ENCODE measurements around the gene TMF1.

Gene TMF1, protein sequence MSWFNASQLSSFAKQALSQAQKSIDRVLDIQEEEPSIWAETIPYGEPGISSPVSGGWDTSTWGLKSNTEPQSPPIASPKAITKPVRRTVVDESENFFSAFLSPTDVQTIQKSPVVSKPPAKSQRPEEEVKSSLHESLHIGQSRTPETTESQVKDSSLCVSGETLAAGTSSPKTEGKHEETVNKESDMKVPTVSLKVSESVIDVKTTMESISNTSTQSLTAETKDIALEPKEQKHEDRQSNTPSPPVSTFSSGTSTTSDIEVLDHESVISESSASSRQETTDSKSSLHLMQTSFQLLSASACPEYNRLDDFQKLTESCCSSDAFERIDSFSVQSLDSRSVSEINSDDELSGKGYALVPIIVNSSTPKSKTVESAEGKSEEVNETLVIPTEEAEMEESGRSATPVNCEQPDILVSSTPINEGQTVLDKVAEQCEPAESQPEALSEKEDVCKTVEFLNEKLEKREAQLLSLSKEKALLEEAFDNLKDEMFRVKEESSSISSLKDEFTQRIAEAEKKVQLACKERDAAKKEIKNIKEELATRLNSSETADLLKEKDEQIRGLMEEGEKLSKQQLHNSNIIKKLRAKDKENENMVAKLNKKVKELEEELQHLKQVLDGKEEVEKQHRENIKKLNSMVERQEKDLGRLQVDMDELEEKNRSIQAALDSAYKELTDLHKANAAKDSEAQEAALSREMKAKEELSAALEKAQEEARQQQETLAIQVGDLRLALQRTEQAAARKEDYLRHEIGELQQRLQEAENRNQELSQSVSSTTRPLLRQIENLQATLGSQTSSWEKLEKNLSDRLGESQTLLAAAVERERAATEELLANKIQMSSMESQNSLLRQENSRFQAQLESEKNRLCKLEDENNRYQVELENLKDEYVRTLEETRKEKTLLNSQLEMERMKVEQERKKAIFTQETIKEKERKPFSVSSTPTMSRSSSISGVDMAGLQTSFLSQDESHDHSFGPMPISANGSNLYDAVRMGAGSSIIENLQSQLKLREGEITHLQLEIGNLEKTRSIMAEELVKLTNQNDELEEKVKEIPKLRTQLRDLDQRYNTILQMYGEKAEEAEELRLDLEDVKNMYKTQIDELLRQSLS

DNA sequence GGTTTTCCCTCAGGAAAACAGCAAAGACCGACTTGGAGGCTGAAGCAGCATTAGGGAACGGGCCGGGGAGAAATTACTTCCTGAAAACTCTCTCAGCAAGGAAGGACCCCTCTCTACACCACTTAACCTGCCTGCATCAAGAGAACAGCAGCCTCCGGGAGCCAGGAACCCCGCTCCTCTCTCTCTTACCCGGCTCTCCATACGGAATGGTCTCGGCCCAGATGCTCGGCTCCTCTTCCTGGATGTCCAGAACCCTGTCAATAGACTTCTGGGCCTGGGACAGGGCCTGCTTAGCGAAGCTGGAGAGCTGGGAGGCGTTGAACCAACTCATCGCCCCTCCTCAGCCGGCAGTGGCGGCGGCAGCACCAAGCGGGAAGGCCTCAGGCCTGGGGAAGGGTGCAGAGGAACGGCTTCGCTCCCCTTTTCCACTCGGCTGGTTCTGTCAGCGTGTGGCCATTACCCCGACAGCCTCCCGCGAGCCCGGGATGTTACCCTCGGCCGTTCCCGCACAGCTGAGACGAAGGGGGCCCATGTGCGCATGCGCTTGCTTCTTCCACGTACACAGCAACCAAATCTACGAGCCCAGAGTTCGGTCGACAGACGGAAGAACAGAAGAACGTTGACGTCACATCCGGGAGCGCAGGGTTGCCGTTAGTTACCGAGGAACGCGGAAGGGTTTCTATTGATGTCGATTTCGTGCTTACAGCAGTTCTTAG is at the start of gene TMF1:
TSS of gene TMF1 (minus strand) at position 578 of the 716 bp plus-strand sequence. CDS start at position 331, 247 bp downstream.
- H3K27ac Mint-ChIP-seq = peak within 1 kb of the TSS; percentile 98
- H3K4me3 Mint-ChIP-seq = peak within 1 kb of the TSS; percentile 97

DNA sequence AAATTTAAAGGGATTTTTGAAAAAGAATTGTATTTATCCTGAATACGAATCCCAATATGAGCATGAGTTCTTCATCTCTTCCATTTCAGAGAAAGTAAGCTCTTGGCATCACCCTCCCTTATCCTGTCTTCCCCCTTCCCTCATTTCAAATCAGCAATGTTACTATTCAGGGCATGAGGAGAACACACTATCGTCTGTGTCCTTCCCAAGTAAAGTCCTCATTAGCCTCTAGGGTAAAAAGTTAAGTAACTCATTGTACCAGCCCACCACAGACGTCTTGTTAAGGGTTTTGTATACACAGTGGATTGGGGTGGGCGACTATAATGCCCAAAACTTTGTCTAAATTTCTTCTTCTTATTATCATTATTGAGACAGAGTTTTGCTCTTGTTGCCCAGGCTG is 47.4 kb upstream of the TMF1 start:
- peaks cover 94% of the 10 kb centered on the region for H3K36me3 Mint-ChIP-seq (ENCODE audit: low read depth)
- H3K4me1 Mint-ChIP-seq (ENCODE audit: low read depth) = peaks cover 54% of the 10 kb centered on the region
- no peaks in the 10 kb centered on the region for H3K9me3 Mint-ChIP-seq
- no peak overlapping the region for H3K4me3 Mint-ChIP-seq
- H3K27me3 Mint-ChIP-seq = no peaks in the 10 kb centered on the region
- intact Hi-C loops (cut with micrococcal nuclease) = no loop called here
- no peak overlapping the region for H3K27ac Mint-ChIP-seq

More for the DNA sequence above, at the start of gene TMF1:
- no peaks in the 10 kb centered on the region for H3K9me3 Mint-ChIP-seq
- H3K36me3 Mint-ChIP-seq (ENCODE audit: low read depth) = peaks cover 54% of the 10 kb centered on the region
- H3K4me1 Mint-ChIP-seq (ENCODE audit: low read depth) = peaks cover 39% of the 10 kb centered on the region
- intact Hi-C loops (cut with micrococcal nuclease) = loop anchor here (5.0 kb wide), 1 partner anchor 35 kb away; no protein-coding TSS in a partner anchor
- H3K27me3 Mint-ChIP-seq = no peaks in the 10 kb centered on the region

DNA sequence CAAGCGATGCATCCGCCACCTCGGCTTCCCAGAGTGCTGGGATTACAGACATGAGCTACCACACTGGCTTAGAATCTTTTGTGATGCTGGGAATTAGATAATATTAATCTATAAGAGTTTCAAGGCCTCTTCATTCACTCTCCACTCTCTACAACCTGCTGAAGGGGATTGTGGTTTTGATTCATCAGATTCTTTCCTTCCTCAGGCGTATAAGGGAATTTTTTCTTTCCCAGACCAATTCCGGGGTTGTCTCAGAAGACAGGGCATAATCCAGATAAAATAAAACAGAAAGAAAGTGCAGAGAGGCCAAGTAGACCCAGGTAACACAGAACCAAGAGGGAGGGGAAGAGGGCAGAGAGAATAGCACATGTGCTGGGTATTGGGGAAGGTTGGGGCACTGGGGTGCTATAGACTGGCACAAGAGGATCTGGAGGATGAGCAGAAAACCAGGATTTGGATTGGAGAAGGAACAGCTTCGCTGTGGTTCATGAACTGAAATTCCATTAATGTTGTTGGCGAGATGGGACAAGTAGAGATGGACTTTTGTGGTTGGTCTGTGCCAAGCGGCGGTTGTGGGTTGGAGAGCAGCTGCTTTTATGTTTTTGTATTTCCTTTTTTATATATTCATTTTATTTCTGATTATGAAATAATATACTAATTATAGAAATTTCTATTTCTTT is 45.4 kb upstream of the TMF1 start:
- Mint-ChIP-seq H3K27me3 (no peaks in the 10 kb centered on the region), H3K4me1 (ENCODE audit: low read depth) (peaks cover 56% of the 10 kb centered on the region), H3K4me3 (peak overlapping the region; percentile 42), H3K36me3 (ENCODE audit: low read depth) (peaks cover 91% of the 10 kb centered on the region), H3K27ac (peak overlapping the region; percentile 38), H3K9me3 (no peaks in the 10 kb centered on the region)
- intact Hi-C loops (cut with micrococcal nuclease) = no loop called here

DNA sequence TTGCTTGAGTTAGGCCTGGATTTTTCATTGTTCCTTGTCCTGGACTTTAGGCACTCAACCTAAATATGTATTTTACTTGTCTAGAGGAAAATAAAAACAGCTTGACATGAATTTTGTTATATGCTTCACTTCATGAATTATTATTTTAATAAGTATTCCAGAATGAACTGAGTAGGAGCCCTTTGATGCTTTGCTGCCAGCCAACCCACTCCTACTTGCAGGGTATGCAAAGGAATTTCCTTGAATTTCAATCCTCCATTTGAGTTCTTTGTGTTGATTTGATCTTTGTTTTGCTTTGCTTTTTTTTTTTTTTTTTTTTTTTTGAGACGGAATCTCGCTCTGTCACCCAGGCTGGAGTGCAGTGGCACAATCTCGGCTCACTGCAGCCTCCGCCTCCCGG is 44.2 kb upstream of the TMF1 start:
- H3K27ac Mint-ChIP-seq = peak overlapping the region; percentile 94
- H3K27me3 Mint-ChIP-seq = no peaks in the 10 kb centered on the region
- peak overlapping the region; percentile 40 for H3K4me3 Mint-ChIP-seq
- peaks cover 62% of the 10 kb centered on the region for H3K4me1 Mint-ChIP-seq (ENCODE audit: low read depth)
- peaks cover 92% of the 10 kb centered on the region for H3K36me3 Mint-ChIP-seq (ENCODE audit: low read depth)
- H3K9me3 Mint-ChIP-seq = no peaks in the 10 kb centered on the region
- intact Hi-C loops (cut with micrococcal nuclease) = no loop called here

DNA sequence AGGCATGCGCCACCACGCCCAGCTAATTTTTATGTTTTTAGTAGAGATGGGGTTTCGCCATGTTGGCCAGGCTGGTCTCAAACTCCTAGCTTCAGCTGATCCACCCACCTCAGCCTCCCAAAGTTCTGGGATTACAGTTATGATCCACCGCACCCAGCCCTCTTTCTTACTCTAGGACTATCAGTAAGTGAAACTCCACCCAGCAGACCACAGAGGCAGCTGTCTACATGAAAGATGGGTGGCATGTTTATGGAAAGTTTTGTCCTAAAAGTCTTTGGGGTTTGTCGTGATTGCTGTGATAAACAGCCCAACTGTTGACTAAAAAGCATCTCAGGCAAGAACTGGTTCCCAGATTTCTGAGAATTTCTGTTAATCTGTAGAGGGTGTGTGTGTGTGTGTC is 43.5 kb upstream of the TMF1 start:
- no peaks in the 10 kb centered on the region for H3K9me3 Mint-ChIP-seq
- peak overlapping the region; percentile 94 for H3K27ac Mint-ChIP-seq
- peaks cover 68% of the 10 kb centered on the region for H3K4me1 Mint-ChIP-seq (ENCODE audit: low read depth)
- H3K36me3 Mint-ChIP-seq (ENCODE audit: low read depth) = peaks cover 95% of the 10 kb centered on the region
- intact Hi-C loops (cut with micrococcal nuclease) = no loop called here
- no peaks in the 10 kb centered on the region for H3K27me3 Mint-ChIP-seq
- peak overlapping the region; percentile 81 for H3K4me3 Mint-ChIP-seq

DNA sequence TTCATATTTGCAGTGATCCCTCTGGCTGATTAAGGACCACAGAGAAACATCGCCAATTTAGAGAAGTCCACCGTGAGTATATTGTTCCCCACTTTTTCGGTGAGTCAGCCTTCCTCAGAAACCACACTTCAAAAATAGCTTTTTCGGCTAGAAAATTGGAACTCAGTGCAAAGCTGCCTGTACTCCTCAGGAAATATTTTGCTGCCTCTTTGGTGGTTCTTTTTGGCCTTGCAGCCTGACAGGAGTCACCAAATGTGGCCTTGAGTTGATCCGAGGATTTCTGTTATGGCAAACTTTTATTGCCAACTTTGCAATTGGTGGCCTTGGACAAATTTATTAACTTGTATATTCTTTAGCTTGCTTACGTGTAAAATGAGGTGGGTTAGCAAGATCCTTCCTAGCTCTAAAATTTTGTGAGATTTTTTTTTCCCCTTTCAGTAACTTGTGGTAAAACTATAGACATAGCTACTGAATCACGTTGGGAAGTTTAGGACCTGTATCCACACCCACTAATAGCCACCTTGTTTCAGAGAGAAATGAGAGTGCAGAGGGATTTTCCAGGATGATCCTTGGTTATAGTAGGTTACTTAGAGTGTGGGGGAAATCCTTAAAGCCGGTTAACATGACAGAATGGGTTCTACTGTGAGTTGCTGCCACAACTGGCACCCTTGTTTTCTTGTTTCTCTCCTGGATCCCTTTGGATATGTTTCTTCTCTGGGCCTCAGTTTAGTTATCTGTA is 42.5 kb upstream of the TMF1 start:
- Mint-ChIP-seq H3K27ac (peak overlapping the region; percentile 94), H3K4me3 (peak overlapping the region; percentile 52), H3K27me3 (no peaks in the 10 kb centered on the region), H3K4me1 (ENCODE audit: low read depth) (peaks cover 70% of the 10 kb centered on the region), H3K36me3 (ENCODE audit: low read depth) (peaks cover 95% of the 10 kb centered on the region), H3K9me3 (no peaks in the 10 kb centered on the region)
- intact Hi-C loops (cut with micrococcal nuclease) = no loop called here

DNA sequence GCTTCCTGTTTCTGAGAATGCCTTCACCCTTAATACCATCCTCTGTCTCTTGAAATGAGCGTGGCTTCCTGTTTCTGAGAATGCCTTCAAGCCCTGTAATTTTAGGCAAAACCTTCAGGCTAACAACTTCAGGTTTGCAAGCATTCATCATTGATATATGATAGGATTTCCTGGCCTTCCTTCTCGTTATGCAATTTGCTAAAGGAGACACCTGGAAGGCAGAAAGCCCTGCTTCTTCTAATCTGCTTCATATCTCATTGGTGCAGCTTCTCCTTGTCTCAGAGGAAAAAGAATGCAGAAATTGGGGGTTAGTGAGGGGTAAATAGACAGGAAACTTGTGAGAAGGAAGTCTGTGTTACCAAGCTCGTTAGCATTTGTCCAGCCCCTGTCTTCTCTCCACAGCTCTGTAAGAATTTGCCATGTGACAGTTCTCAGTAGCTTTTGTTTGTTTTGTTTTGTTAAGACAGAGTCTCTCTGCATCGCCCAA is 39.9 kb upstream of the TMF1 start:
- peak overlapping the region; percentile 79 for H3K4me3 Mint-ChIP-seq
- no peaks in the 10 kb centered on the region for H3K27me3 Mint-ChIP-seq
- peaks cover 81% of the 10 kb centered on the region for H3K36me3 Mint-ChIP-seq (ENCODE audit: low read depth)
- H3K9me3 Mint-ChIP-seq = no peaks in the 10 kb centered on the region
- intact Hi-C loops (cut with micrococcal nuclease) = loop anchor here (1.0 to 2.0 kb wide), 2 partner anchors 8 to 13 kb away; partner anchors contain the start of gene ARL6IP5
- H3K27ac Mint-ChIP-seq = peak overlapping the region; percentile 94
- peaks cover 71% of the 10 kb centered on the region for H3K4me1 Mint-ChIP-seq (ENCODE audit: low read depth)

DNA sequence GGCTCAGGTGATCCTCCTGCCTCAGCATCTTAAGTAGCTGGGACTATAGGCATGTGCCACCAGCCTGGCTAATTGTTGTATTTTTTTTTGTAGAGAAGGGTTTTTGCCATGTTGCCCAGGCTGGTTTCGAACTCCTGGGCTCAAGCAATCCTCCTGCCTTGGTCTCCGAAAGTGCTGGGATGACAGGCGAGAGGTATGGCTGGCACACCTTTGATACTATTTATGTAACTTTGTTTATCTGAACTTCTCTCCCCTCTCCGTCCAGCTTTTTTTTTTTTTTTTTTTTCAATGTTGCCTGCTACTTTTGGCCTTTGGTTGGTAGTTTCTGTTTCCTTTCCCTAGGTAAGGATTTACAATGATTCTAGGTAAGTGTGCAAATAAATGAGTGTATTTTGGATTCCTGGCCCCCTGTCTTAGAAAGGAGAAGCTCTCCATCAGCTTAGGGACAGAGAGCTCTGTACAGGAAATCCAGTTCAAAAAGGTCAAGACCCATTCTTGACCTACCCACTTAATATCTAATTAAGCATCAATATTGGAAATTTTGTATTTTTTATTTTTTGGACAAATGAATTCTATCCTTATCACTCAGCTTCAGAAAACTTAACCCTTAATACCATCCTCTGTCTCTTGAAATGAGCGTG is 39.4 kb upstream of the TMF1 start:
- intact Hi-C loops (cut with micrococcal nuclease) = loop anchor here (1.0 to 2.0 kb wide), 2 partner anchors 7 to 13 kb away; partner anchors contain the start of gene ARL6IP5
- Mint-ChIP-seq H3K27me3 (no peaks in the 10 kb centered on the region), H3K36me3 (ENCODE audit: low read depth) (peaks cover 76% of the 10 kb centered on the region), H3K4me1 (ENCODE audit: low read depth) (peaks cover 69% of the 10 kb centered on the region), H3K9me3 (no peaks in the 10 kb centered on the region), H3K4me3 (peak overlapping the region; percentile 79), H3K27ac (peak overlapping the region; percentile 94)

DNA sequence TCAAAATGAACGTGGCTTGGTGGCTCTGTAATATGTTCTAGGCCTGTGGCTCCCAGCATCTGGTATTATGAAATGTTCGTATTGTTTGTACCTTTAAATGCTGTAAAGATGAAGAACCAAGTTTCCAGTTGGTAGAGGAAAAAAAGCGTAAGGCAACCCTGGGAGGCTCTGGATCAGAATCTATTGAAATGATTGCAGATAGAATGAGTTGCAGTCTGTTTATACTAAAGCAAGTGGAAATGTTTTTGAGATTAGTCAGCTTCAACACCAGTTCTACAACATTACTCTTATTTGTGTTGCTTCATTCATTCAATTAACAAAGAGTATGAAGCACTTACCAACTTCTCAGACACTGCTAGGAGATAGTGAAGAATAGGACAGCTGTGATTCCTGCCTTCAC is 37.9 kb upstream of the TMF1 start:
- Mint-ChIP-seq H3K27me3 (no peaks in the 10 kb centered on the region), H3K4me3 (peak overlapping the region; percentile 39), H3K9me3 (no peaks in the 10 kb centered on the region), H3K36me3 (ENCODE audit: low read depth) (peaks cover 76% of the 10 kb centered on the region), H3K4me1 (ENCODE audit: low read depth) (peaks cover 59% of the 10 kb centered on the region), H3K27ac (peak overlapping the region; percentile 94)
- intact Hi-C loops (cut with micrococcal nuclease) = no loop called here

DNA sequence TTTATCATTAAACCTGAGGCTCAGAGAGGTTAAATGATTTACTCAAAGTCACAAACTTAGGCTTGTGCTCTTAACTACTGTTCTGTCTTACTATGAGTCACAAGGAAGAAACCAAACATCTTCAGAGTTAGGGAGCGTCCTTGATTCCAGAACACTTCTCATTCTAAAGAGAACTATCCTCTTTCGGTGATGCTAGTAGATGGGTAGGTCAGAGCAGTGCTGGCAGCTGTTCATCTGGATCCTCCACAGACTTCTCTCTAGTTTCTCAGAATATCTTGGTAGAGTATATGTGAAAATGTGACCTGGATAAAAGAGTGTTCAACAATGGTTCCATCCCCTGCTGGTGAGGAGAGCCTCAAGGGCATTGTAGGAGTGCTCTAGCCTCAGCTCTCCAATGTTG is 35.9 kb upstream of the TMF1 start:
- peaks cover 62% of the 10 kb centered on the region for H3K36me3 Mint-ChIP-seq (ENCODE audit: low read depth)
- intact Hi-C loops (cut with micrococcal nuclease) = loop anchor here (5.0 to 10.0 kb wide), 2 partner anchors 36 to 237 kb away; partner anchors contain the start of gene TMF1
- peak overlapping the region; percentile 98 for H3K27ac Mint-ChIP-seq
- peaks cover 54% of the 10 kb centered on the region for H3K4me1 Mint-ChIP-seq (ENCODE audit: low read depth)
- H3K27me3 Mint-ChIP-seq = no peaks in the 10 kb centered on the region
- H3K4me3 Mint-ChIP-seq = peak overlapping the region; percentile 74
- no peaks in the 10 kb centered on the region for H3K9me3 Mint-ChIP-seq

DNA sequence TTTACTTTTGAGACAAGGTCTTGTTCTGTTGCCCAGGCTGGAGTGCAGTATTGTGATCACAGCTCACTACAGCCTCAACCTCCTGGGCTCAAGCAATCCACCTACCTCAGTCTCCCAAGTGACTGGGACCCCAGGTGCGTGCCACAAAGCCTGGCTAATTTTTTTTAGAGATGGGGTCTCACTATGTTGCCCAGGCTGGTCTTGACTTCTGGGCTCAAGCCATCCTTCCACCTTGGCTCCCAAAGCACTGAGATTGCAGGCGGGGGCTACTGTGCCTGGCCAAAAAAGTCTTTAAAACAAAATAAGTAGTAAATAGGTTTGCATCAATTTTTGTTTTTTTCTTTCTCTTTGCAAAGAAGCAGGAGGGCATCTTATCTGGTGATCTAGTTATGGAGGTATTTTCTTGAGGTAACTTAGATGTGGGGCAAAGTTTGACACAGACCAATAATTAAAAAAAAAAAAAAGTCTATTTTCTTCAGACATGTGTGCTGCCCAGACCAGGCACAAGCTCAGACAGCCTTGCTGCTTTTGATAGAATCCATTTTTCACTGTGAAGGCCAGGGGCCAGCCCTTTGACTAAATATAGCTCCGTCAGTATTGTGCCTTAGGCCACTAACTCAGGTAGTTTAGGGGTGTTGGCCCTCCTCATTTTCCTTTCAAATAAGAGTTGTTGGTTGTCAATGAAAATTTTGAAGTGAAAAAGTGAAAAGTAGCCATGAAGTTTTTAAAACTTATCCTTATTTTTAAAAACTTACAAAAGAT is 35.1 kb upstream of the TMF1 start:
- Mint-ChIP-seq H3K27ac (peak overlapping the region; percentile 98), H3K36me3 (ENCODE audit: low read depth) (peaks cover 56% of the 10 kb centered on the region), H3K27me3 (no peaks in the 10 kb centered on the region), H3K4me1 (ENCODE audit: low read depth) (peaks cover 56% of the 10 kb centered on the region), H3K9me3 (no peaks in the 10 kb centered on the region), H3K4me3 (peak overlapping the region; percentile 94)
- intact Hi-C loops (cut with micrococcal nuclease) = loop anchor here (5.0 to 10.0 kb wide), 2 partner anchors 35 to 238 kb away; partner anchors contain the start of gene TMF1
